ENCODE data around the gene PM20D2.
"Not testable (repeated sequence)": the region's sequence is repeated elsewhere in the genome, so short reads cannot be mapped to it uniquely, and the experiment has no call there.

PM20D2 gene

DNA sequence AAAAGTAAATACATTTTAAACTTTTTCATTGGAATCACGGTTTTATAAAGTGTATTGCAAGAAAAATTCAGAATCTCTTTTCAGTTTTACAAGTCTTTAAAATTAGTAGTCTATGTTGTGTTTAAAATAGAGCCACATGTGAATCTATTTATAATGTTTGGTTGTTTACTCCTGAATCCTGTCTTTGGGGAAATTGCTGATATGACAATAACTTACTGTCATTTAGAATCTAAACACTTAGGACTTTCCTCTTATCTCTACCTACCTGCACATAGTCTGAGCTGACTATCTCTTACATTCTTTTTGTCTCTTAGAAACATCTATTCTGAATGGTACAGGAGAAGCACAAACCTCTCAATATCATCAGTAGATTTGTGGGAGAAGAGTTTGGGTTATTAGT, 23.9 kb upstream of the PM20D2 start:
- no peak overlapping the region for H3K27ac ChIP-seq (ENCODE audit: insufficient read depth, low read depth, low read length, poor library complexity, severe bottlenecking)
- H3K4me3 ChIP-seq (ENCODE audit: insufficient read depth, low read depth, low read length), result no peak overlapping the region
- 100% methylated on average over 1 of the region's 1 CpG; no CpG with 5 or more reads in 1 of the 2 experiments for WGBS, 2 experiments
- H3K9me3 ChIP-seq (ENCODE audit: control insufficient read depth, low read length), result no peaks in the 10 kb centered on the region
- no peaks in the 10 kb centered on the region for H3K36me3 ChIP-seq (ENCODE audit: control insufficient read depth, insufficient read depth, low read length)
- H3K4me1 ChIP-seq (ENCODE audit: control insufficient read depth, insufficient read depth, low read length), result no peaks in the 10 kb centered on the region
- H3K27me3 ChIP-seq (ENCODE audit: control insufficient read depth, insufficient read depth, low read length, poor library complexity, severe bottlenecking), result peaks cover 16% of the 10 kb centered on the region

- H3K9me3 ChIP-seq (ENCODE audit: control insufficient read depth, low read length), result no peaks in the 10 kb centered on the region
- H3K27ac ChIP-seq (ENCODE audit: insufficient read depth, low read depth, low read length, poor library complexity, severe bottlenecking), result no peak overlapping the region
- H3K36me3 ChIP-seq (ENCODE audit: control insufficient read depth, insufficient read depth, low read length), result no peaks in the 10 kb centered on the region
- no peak overlapping the region for H3K4me3 ChIP-seq (ENCODE audit: insufficient read depth, low read depth, low read length)
- H3K4me1 ChIP-seq (ENCODE audit: control insufficient read depth, insufficient read depth, low read length), result no peaks in the 10 kb centered on the region
- peaks cover 14% of the 10 kb centered on the region for H3K27me3 ChIP-seq (ENCODE audit: control insufficient read depth, insufficient read depth, low read length, poor library complexity, severe bottlenecking)
Measured at GRCh38 chr6:89122625-89123024, 23.2 kb upstream of the PM20D2 start.

- H3K4me3 ChIP-seq (ENCODE audit: insufficient read depth, low read depth, low read length); H3K4me1 ChIP-seq (ENCODE audit: control insufficient read depth, insufficient read depth, low read length); H3K27ac ChIP-seq (ENCODE audit: insufficient read depth, low read depth, low read length, poor library complexity, severe bottlenecking); H3K9me3 ChIP-seq (ENCODE audit: control insufficient read depth, low read length); H3K27me3 ChIP-seq (ENCODE audit: control insufficient read depth, insufficient read depth, low read length, poor library complexity, severe bottlenecking); H3K36me3 ChIP-seq (ENCODE audit: control insufficient read depth, insufficient read depth, low read length): not testable (repeated sequence)
- WGBS, 2 experiments, result 88 to 95% methylated on average over 2 of the region's 2 CpGs
Measured at GRCh38 chr6:89128256-89128671, 17.6 kb upstream of the PM20D2 start.

GRCh38 chr6:89131599-89131998, 14.3 kb upstream of the PM20D2 start:
- Histone ChIP-seq H3K4me1 (ENCODE audit: control insufficient read depth, insufficient read depth, low read length) (no peaks in the 10 kb centered on the region), H3K9me3 (ENCODE audit: control insufficient read depth, low read length) (no peaks in the 10 kb centered on the region), H3K4me3 (ENCODE audit: insufficient read depth, low read depth, low read length) (no peak overlapping the region), H3K27ac (ENCODE audit: insufficient read depth, low read depth, low read length, poor library complexity, severe bottlenecking) (no peak overlapping the region), H3K27me3 (ENCODE audit: control insufficient read depth, insufficient read depth, low read length, poor library complexity, severe bottlenecking) (no peaks in the 10 kb centered on the region), H3K36me3 (ENCODE audit: control insufficient read depth, insufficient read depth, low read length) (no peaks in the 10 kb centered on the region)
- 95 to 96% methylated on average over 3 of the region's 3 CpGs for WGBS, 2 experiments

DNA sequence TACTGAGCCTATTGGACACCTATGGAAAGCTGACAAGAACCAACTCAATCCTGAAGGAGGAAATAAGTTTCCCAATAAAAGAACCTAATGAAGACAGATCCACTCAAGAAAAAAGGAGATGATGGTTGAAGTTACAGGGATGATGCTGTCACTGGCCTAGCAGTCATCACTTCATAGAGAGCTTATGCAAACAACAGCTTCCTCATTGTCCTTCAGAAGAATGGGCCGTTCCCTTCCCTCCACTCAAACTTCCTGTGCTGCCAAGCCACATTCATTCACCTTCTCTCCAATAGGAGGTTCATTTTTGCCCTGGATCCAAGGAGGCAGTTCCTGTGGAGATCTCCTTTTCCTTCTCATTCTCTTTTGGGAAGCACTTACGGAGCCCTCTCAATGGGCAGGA, 13.8 kb upstream of the PM20D2 start:
- H3K36me3 ChIP-seq (ENCODE audit: control insufficient read depth, insufficient read depth, low read length), result no peaks in the 10 kb centered on the region
- no peak overlapping the region for H3K27ac ChIP-seq (ENCODE audit: insufficient read depth, low read depth, low read length, poor library complexity, severe bottlenecking)
- no peaks in the 10 kb centered on the region for H3K4me1 ChIP-seq (ENCODE audit: control insufficient read depth, insufficient read depth, low read length)
- no peaks in the 10 kb centered on the region for H3K27me3 ChIP-seq (ENCODE audit: control insufficient read depth, insufficient read depth, low read length, poor library complexity, severe bottlenecking)
- H3K9me3 ChIP-seq (ENCODE audit: control insufficient read depth, low read length), result no peaks in the 10 kb centered on the region
- H3K4me3 ChIP-seq (ENCODE audit: insufficient read depth, low read depth, low read length), result no peak overlapping the region
- 76 to 80% methylated on average over 1 to 2 of the region's 2 CpGs for WGBS, 2 experiments

DNA sequence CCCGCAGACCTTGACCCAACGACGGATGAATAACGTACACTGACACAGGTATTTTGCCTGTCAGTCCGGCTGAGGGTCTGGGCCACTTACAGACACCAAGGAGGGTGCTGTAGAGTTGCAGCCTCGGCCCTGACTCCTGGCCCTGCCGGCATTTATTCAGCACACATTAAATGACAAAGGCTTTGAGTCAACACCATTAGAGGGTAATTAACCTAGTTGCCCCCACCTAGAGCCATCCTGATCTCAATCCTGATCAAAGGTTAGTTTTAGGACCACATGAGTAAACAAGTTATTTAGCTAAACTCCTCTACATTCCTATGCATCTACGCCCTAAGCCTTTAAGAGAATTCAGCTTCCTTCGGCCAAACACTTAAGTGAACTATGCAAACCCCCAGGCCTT, 11.9 kb upstream of the PM20D2 start:
- H3K27me3 ChIP-seq (ENCODE audit: control insufficient read depth, insufficient read depth, low read length, poor library complexity, severe bottlenecking), result no peaks in the 10 kb centered on the region
- H3K4me3 ChIP-seq (ENCODE audit: insufficient read depth, low read depth, low read length), result no peak overlapping the region
- 66 to 70% methylated on average over 9 of the region's 9 CpGs for WGBS, 2 experiments
- no peaks in the 10 kb centered on the region for H3K36me3 ChIP-seq (ENCODE audit: control insufficient read depth, insufficient read depth, low read length)
- H3K4me1 ChIP-seq (ENCODE audit: control insufficient read depth, insufficient read depth, low read length), result no peaks in the 10 kb centered on the region
- no peak overlapping the region for H3K27ac ChIP-seq (ENCODE audit: insufficient read depth, low read depth, low read length, poor library complexity, severe bottlenecking)
- no peaks in the 10 kb centered on the region for H3K9me3 ChIP-seq (ENCODE audit: control insufficient read depth, low read length)

DNA sequence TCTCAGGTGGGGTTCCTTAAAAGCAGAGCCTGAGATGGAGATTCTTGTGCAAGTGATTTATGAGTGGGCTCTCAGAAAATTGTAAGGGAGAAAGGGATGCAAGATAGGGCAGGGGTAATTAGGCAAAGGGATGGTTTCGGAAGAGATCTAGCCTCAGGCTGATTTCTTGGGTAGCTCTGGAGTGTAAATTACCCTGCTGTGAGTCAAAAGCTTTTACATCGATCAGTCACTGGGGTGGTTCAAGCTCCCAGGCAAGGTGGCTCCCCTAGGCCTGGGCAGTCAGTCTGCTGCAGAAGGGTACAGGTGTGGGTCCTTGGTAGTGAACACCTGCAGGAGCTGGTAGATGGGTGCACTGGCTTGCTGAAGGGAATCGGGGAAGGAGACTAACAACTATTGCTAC, 11.1 kb upstream of the PM20D2 start:
- H3K4me3 ChIP-seq (ENCODE audit: insufficient read depth, low read depth, low read length), result no peak overlapping the region
- H3K27me3 ChIP-seq (ENCODE audit: control insufficient read depth, insufficient read depth, low read length, poor library complexity, severe bottlenecking), result no peaks in the 10 kb centered on the region
- H3K4me1 ChIP-seq (ENCODE audit: control insufficient read depth, insufficient read depth, low read length), result no peaks in the 10 kb centered on the region
- no peak overlapping the region for H3K27ac ChIP-seq (ENCODE audit: insufficient read depth, low read depth, low read length, poor library complexity, severe bottlenecking)
- WGBS, 2 experiments, result 47 to 70% methylated on average over 2 to 3 of the region's 3 CpGs
- no peaks in the 10 kb centered on the region for H3K36me3 ChIP-seq (ENCODE audit: control insufficient read depth, insufficient read depth, low read length)
- H3K9me3 ChIP-seq (ENCODE audit: control insufficient read depth, low read length), result no peaks in the 10 kb centered on the region

DNA sequence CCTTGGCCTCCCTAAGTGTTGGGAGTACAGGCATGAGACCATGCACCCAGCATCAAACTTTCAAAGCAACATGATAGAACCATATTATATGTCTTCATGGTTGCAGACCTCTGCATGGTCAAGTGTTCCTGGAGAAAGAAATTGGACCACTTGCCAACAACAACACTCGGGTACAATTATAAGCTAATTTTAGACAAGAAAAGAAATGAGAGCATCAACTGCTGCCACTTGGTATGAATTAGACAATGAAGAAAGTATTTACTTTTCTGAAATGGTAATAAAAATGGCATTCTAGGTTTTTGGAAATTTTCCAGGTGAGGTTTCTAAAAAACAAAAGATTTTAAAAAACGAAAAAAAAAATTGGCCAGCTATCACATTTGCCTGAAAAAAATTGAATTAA, 7.7 kb upstream of the PM20D2 start:
- no peaks in the 10 kb centered on the region for H3K36me3 ChIP-seq (ENCODE audit: control insufficient read depth, insufficient read depth, low read length)
- WGBS, 2 experiments, result 92 to 100% methylated on average over 2 of the region's 2 CpGs
- no peaks in the 10 kb centered on the region for H3K27me3 ChIP-seq (ENCODE audit: control insufficient read depth, insufficient read depth, low read length, poor library complexity, severe bottlenecking)
- no peak overlapping the region for H3K4me3 ChIP-seq (ENCODE audit: insufficient read depth, low read depth, low read length)
- H3K27ac ChIP-seq (ENCODE audit: insufficient read depth, low read depth, low read length, poor library complexity, severe bottlenecking), result no peak overlapping the region
- H3K4me1 ChIP-seq (ENCODE audit: control insufficient read depth, insufficient read depth, low read length), result no peaks in the 10 kb centered on the region
- no peaks in the 10 kb centered on the region for H3K9me3 ChIP-seq (ENCODE audit: control insufficient read depth, low read length)

GRCh38 chr6:89139509-89140346, 6.1 kb upstream of the PM20D2 start:
- Histone ChIP-seq H3K27ac (ENCODE audit: insufficient read depth, low read depth, low read length, poor library complexity, severe bottlenecking) (no peak overlapping the region), H3K36me3 (ENCODE audit: control insufficient read depth, insufficient read depth, low read length) (no peaks in the 10 kb centered on the region)
- 76 to 78% methylated on average over 5 of the region's 5 CpGs for WGBS, 2 experiments

GRCh38 chr6:89140347-89141156, 5.3 kb upstream of the PM20D2 start:
- Histone ChIP-seq H3K27me3 (ENCODE audit: control insufficient read depth, insufficient read depth, low read length, poor library complexity, severe bottlenecking) (peaks cover 17% of the 10 kb centered on the region), H3K4me1 (ENCODE audit: control insufficient read depth, insufficient read depth, low read length) (no peaks in the 10 kb centered on the region), H3K4me3 (ENCODE audit: insufficient read depth, low read depth, low read length) (no peak overlapping the region), H3K36me3 (ENCODE audit: control insufficient read depth, insufficient read depth, low read length) (no peaks in the 10 kb centered on the region), H3K9me3 (ENCODE audit: control insufficient read depth, low read length) (no peaks in the 10 kb centered on the region), H3K27ac (ENCODE audit: insufficient read depth, low read depth, low read length, poor library complexity, severe bottlenecking) (no peak overlapping the region)
- 83 to 85% methylated on average over 7 of the region's 7 CpGs for WGBS, 2 experiments

More at GRCh38 chr6:89139509-89140346, 6.1 kb upstream of the PM20D2 start:
- Histone ChIP-seq H3K9me3 (ENCODE audit: control insufficient read depth, low read length) (no peaks in the 10 kb centered on the region), H3K27me3 (ENCODE audit: control insufficient read depth, insufficient read depth, low read length, poor library complexity, severe bottlenecking) (peaks cover 9% of the 10 kb centered on the region), H3K4me1 (ENCODE audit: control insufficient read depth, insufficient read depth, low read length) (no peaks in the 10 kb centered on the region), H3K4me3 (ENCODE audit: insufficient read depth, low read depth, low read length) (no peak overlapping the region)

Measured in ectodermal cell (in vitro differentiated cells).